Subcutaneous abdominal adipose tissue (tissue), 5 donors: ENCODE results near the gene SEC23B.

Experiments
- H3K27ac ChIP-seq: one replicate; pipeline ENCODE4 v1.7.0; 2013; ENCODE audit warnings: low read depth, mild to moderate bottlenecking, inconsistent platforms, low read length, moderate library complexity
- H3K27me3 ChIP-seq, 5 donors: one replicate each; pipeline ENCODE4 v1.7.0; 2013; ENCODE audit warnings: low read length in 5 of 5, inconsistent platforms in 1 of 5; ENCODE audit not compliant: control insufficient read depth in 5 of 5, insufficient read depth in 4 of 5
- H3K36me3 ChIP-seq, 5 donors: one replicate each; pipeline ENCODE4 v1.7.0; 2013; ENCODE audit warnings: low read length in 5 of 5; ENCODE audit not compliant: control insufficient read depth in 5 of 5, insufficient read depth in 5 of 5
- H3K4me1 ChIP-seq, 5 donors: one replicate each; pipeline ENCODE4 v1.7.0; 2013; ENCODE audit warnings: low read length in 5 of 5, mild to moderate bottlenecking in 3 of 5, moderate library complexity in 1 of 5; ENCODE audit not compliant: control insufficient read depth in 5 of 5, insufficient read depth in 5 of 5
- H3K4me3 ChIP-seq, 5 donors: one replicate each; pipeline ENCODE4 v1.7.0; 2013; ENCODE audit warnings: low read length in 5 of 5, low read depth in 1 of 5
- H3K9ac ChIP-seq, 5 donors: one replicate each; pipeline ENCODE4 v1.7.0; 2013; ENCODE audit warnings: low read length in 5 of 5, mild to moderate bottlenecking in 4 of 5, moderate library complexity in 3 of 5
- H3K9me3 ChIP-seq, 5 donors: one replicate each; pipeline ENCODE4 v1.7.0; 2013; ENCODE audit warnings: low read length in 5 of 5; ENCODE audit not compliant: control insufficient read depth in 5 of 5
- donor health status: healthy.
- donor health status: healthy.
- donor health status: healthy.
- donor health status: healthy.
- donor health status: healthy.

The SEC23B gene

DNA sequence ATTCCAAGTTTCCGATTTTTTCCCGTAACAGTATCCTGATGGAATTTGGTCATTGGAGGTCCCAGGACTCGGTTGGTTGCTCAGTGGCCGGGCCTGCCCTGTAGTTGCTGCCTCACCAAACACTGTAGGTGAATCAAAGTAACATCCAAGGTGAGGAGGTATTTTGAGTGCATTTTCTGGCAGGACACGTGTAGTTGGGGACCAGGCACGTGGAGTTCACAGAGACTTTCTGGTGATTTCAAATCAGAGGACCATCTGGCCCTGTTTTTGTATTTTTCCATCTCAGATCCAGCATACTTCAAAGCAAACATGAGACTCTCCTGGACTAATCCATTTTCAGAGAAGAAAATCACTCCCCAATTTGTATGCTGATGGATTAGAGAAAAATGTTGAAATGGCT lies 70.2 kb downstream of the SEC23B start:
- no peak overlapping the region for H3K27ac ChIP-seq
- no peaks in the 10 kb centered on the region for H3K4me1 ChIP-seq
- H3K27me3 ChIP-seq = no peaks in the 10 kb centered on the region
- H3K9me3 ChIP-seq = no peaks in the 10 kb centered on the region
- H3K9ac ChIP-seq = no peak overlapping the region
- H3K4me3 ChIP-seq = no peak overlapping the region
- no peaks in the 10 kb centered on the region for H3K36me3 ChIP-seq

DNA sequence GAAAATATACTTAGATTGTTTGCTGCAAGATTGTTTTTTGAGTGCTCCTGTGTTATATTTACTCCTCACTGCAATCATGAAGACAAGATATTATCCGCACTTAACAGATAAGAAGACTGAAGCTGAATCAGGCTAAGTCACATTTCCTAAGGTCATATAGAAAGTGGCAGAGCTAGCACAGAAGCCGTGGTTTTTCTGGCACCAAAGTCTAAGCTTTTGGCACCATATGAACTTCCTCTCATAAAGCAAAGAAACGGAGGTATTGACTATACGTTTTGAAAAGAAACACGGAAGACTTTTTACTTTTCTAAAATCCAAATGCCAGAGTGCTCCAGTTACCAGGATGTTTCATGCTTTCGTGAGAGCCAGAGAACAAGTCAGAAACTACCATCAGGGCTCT lies 70.8 kb downstream of the SEC23B start:
- no peak overlapping the region for H3K4me3 ChIP-seq
- H3K27me3 ChIP-seq = no peaks in the 10 kb centered on the region
- H3K36me3 ChIP-seq = no peaks in the 10 kb centered on the region
- no peak overlapping the region for H3K27ac ChIP-seq
- H3K9me3 ChIP-seq = no peaks in the 10 kb centered on the region
- no peaks in the 10 kb centered on the region for H3K4me1 ChIP-seq
- no peak overlapping the region for H3K9ac ChIP-seq

DNA sequence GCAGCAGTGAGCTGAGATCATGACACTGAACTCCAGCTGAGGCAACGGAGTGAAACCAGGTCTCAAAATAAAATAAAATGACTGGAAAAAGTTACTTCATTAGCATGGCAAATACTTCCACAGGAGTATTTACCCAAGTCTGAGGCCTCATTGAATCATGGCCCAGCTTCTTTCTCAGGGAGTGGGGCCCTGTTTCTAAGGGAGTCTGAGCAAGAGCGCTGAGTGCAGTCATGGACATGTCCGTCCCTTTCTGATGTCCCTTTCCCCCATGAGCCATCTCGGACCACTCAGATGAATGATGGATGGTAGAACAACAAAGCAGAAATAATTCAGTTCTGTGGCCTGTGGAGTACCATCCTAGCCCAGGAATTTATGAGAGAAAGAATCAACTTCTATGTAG lies 72.3 kb downstream of the SEC23B start:
- H3K4me3 ChIP-seq = no peak overlapping the region
- H3K9me3 ChIP-seq = no peaks in the 10 kb centered on the region
- H3K27me3 ChIP-seq = no peaks in the 10 kb centered on the region
- no peaks in the 10 kb centered on the region for H3K36me3 ChIP-seq
- H3K27ac ChIP-seq = no peak overlapping the region
- no peak overlapping the region for H3K9ac ChIP-seq
- no peaks in the 10 kb centered on the region for H3K4me1 ChIP-seq

- H3K9ac ChIP-seq = no peak overlapping the region
- H3K27ac ChIP-seq = no peak overlapping the region
- H3K4me1 ChIP-seq = peaks cover 0 to 18% (median 12%) of the 10 kb centered on the region in 5 donors
- no peaks in the 10 kb centered on the region for H3K9me3 ChIP-seq
- no peaks in the 10 kb centered on the region for H3K36me3 ChIP-seq
- no peaks in the 10 kb centered on the region for H3K27me3 ChIP-seq
- no peak overlapping the region for H3K4me3 ChIP-seq
Observed at GRCh38 chr20:18585134-18585533, 77.4 kb downstream of the SEC23B start.

- Histone ChIP-seq H3K36me3 (no peaks in the 10 kb centered on the region), H3K27me3 (no peaks in the 10 kb centered on the region), H3K27ac (peak within 1 kb of the TSS; percentile 16), H3K9me3 (no peaks in the 10 kb centered on the region), H3K4me1 (peaks cover 0 to 18% (median 12%) of the 10 kb centered on the region in 5 donors), H3K4me3 (peak within 1 kb of the TSS; percentile 88 to 95 (median 91)), H3K9ac (peak within 1 kb of the TSS; percentile 10 to 82 (median 71))
Observed at GRCh38 chr20:18587665-18588573, 80.2 kb downstream of the SEC23B start, which contains the start of gene DTD1. Gene DTD1, plus strand, starts transcription at chr20:18588054. Its CDS starts 19 bp downstream, at chr20:18588073.

- Histone ChIP-seq H3K27me3 (no peaks in the 10 kb centered on the region), H3K27ac (peak overlapping the region; percentile 16), H3K36me3 (peaks cover 0 to 1% (median under 1%) of the 10 kb centered on the region in 5 donors), H3K4me3 (peak overlapping the region; percentile 88 to 95 (median 91)), H3K4me1 (peaks cover 0 to 18% (median 12%) of the 10 kb centered on the region in 5 donors), H3K9me3 (no peaks in the 10 kb centered on the region), H3K9ac (peak overlapping the region; percentile 10 to 82 (median 71))
Observed at GRCh38 chr20:18588574-18588933, 80.8 kb downstream of the SEC23B start.

- Histone ChIP-seq H3K9ac (no peak overlapping the region), H3K36me3 (peaks cover 0 to 12% (median 9%) of the 10 kb centered on the region in 5 donors), H3K4me3 (no peak overlapping the region), H3K4me1 (peaks cover 0 to 18% (median 12%) of the 10 kb centered on the region in 5 donors), H3K27ac (no peak overlapping the region), H3K9me3 (no peaks in the 10 kb centered on the region), H3K27me3 (no peaks in the 10 kb centered on the region)
Observed at GRCh38 chr20:18589941-18590674, 82.4 kb downstream of the SEC23B start.

DNA sequence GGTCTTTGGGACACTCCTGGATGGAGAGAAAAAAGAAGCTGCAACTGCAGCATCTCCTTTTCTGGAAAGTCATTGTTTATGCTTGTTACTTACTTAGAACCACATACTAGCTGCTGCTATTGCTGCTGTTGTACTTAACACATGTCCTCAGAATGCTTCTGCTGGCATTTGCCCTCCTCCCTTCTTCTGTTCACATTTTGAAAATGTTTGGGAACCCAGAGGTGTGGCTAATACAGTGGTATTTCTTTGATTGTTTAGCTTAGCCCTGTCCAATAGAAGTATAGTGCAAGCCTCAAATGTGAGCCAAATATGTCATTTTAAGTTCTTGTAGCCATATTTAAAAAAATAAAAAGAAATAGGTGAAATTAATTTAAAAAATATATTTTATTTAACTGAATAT lies 88.5 kb downstream of the SEC23B start:
- Histone ChIP-seq H3K27ac (no peak overlapping the region), H3K27me3 (no peaks in the 10 kb centered on the region), H3K36me3 (peaks cover 10 to 28% (median 18%) of the 10 kb centered on the region in 5 donors), H3K4me3 (no peak overlapping the region), H3K4me1 (peaks cover 0 to 3% (median 0%) of the 10 kb centered on the region in 5 donors), H3K9ac (no peak overlapping the region), H3K9me3 (no peaks in the 10 kb centered on the region)

DNA sequence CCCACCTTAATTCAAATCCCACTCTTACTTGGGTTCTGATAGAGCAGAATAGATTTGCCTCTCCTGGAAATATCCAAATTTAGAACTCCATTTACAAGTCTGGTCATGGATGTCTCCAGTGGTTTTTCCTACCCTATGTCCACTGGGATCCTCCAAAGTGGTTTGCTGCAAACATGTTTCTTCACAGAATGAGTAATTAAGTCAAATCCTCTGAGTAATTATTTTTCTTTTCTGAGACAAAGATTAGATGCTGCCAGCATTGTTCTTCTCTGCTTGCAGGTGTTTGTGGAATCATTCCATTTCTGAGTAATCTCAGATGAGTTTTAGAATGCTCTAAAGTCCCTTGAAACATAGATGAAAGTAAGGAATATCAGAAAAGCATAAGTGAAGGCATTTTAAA lies 102.0 kb downstream of the SEC23B start:
- no peak overlapping the region for H3K9ac ChIP-seq
- H3K9me3 ChIP-seq = no peaks in the 10 kb centered on the region
- H3K27ac ChIP-seq = no peak overlapping the region
- H3K27me3 ChIP-seq = no peaks in the 10 kb centered on the region
- H3K4me1 ChIP-seq = no peaks in the 10 kb centered on the region
- H3K36me3 ChIP-seq = peaks cover 0 to 7% (median 0%) of the 10 kb centered on the region in 5 donors
- no peak overlapping the region for H3K4me3 ChIP-seq
